A549 (cell line): Measurements from ENCODE around the gene C1orf105. TPM values are rescaled to one million over a fixed set of nuclear protein-coding genes. Genes with fewer than 3 reads are reported as not detected.

Experiments
- ATAC-seq, 2 experiments: fragments of 200-7000 bp in 1 of 2; fragments of >200 bp in 1 of 2; cut with Nextera tagmentation in 1 of 2; cut with Tn5 transposase in 1 of 2; 3 replicates each; pipeline versions ENCODE4 v1.8.0 to v1.9.1; 2018 to 2020; ENCODE audit warnings: mild to moderate bottlenecking in 1 of 2, moderate library complexity in 1 of 2
- CTCF ChIA-PET: fragments of 300-600 bp; sonication (Branson Sonifier 250); formaldehyde crosslinking; extraction: SDS; loops from one replicate; lab custom pipeline; 2021; ENCODE audit warnings: antibody characterized with exemption, inconsistent platforms; lab: Yijun Ruan, JAX
- POLR2A ChIA-PET: fragments of 350-600 bp; formaldehyde crosslinking; extraction: SDS; loops from one replicate; lab custom pipeline; 2021; ENCODE audit warnings: antibody characterized with exemption, inconsistent platforms; lab: Yijun Ruan, JAX
- DNase-seq, 2 experiments: peaks; one replicate each; pipeline versions ENCODE4 v3.0.0 to v3.0.0-alpha.2; 2011 to 2016; ENCODE audit warnings: low read depth in 1 of 2, low spot score in 1 of 2
- FAIRE-seq: peaks from 2 replicates; lab custom pipeline; 2011; peaks lifted over from hg19 to GRCh38; lab: Jason Lieb, UNC
- H3K27ac ChIP-seq, 2 experiments: fragments of >200 bp; sonication (Bioruptor Twin); formaldehyde crosslinking; 3 replicates each; pipeline ENCODE4 v1.5.1; 2016 to 2017
- H3K4me1 ChIP-seq: fragments of >200 bp; sonication (Bioruptor Twin); formaldehyde crosslinking; 3 replicates; pipeline ENCODE4 v1.6.1; 2016
- H3K4me2 ChIP-seq: fragments of >200 bp; sonication (Bioruptor Twin); formaldehyde crosslinking; 3 replicates; pipeline ENCODE4 v1.6.1; 2016
- H3K4me3 ChIP-seq: fragments of >200 bp; sonication (Bioruptor Twin); formaldehyde crosslinking; 3 replicates; pipeline ENCODE4 v1.5.1; 2016
- H3K9me3 ChIP-seq: fragments of >200 bp; sonication (Bioruptor Twin); formaldehyde crosslinking; 3 replicates; pipeline ENCODE4 v1.6.1; 2016
- ATOH8 ChIP-seq: fragments of 250-450 bp; sonication (Bioruptor Pico); IDR thresholded peaks from 2 replicates; pipeline ENCODE4 v1.5.0; 2020; ENCODE audit warnings: low read depth, mild to moderate bottlenecking, moderate library complexity
- CBX2 ChIP-seq: fragments of 200-600 bp; sonication (generic); IDR thresholded peaks from 2 replicates; pipeline ENCODE4 v1.6.1; 2016; ENCODE audit warnings: low read depth, mild to moderate bottlenecking, borderline replicate concordance
- CBX8 ChIP-seq: fragments of 200-600 bp; sonication (generic); IDR thresholded peaks from 2 replicates; pipeline ENCODE4 v1.6.1; 2016
- CHD4 ChIP-seq: fragments of 200-600 bp; sonication (generic); IDR thresholded peaks from 2 replicates; pipeline ENCODE4 v1.6.1; 2016; ENCODE audit warnings: antibody characterized with exemption, mild to moderate bottlenecking, borderline replicate concordance
- E2F6 ChIP-seq: IDR thresholded peaks from 2 replicates; pipeline ENCODE4 v1.6.1; 2012; ENCODE audit warnings: low read depth, borderline replicate concordance
- FOSL2 ChIP-seq, 2 experiments: fragments of 450-650 bp in 1 of 2; fragments of >200 bp in 1 of 2; sonication (Bioruptor Twin) in 1 of 2; formaldehyde crosslinking; IDR thresholded peaks; 2 replicates each; pipeline versions ENCODE4 v1.5.0 to v1.6.1; 2016 to 2020; ENCODE audit warnings: mild to moderate bottlenecking in 1 of 2, moderate library complexity in 1 of 2
- FOXS1 ChIP-seq: fragments of 250-450 bp; sonication (Bioruptor Pico); IDR thresholded peaks from 2 replicates; pipeline ENCODE4 v1.5.0; 2020; ENCODE audit warnings: mild to moderate bottlenecking, moderate library complexity
- HDAC2 ChIP-seq: fragments of 200-600 bp; sonication (generic); IDR thresholded peaks from 2 replicates; pipeline ENCODE4 v1.6.1; 2016
- HMGXB4 ChIP-seq: fragments of 250-450 bp; sonication (Bioruptor Pico); IDR thresholded peaks from 2 replicates; pipeline ENCODE4 v1.5.0; 2021; ENCODE audit warnings: mild to moderate bottlenecking, moderate library complexity, borderline replicate concordance
- HOXA7 ChIP-seq: fragments of 250-450 bp; sonication (Bioruptor Pico); IDR thresholded peaks from 2 replicates; pipeline ENCODE4 v1.5.0; 2020; ENCODE audit warnings: mild to moderate bottlenecking, moderate library complexity
- JUNB ChIP-seq: fragments of >200 bp; sonication (Bioruptor Twin); formaldehyde crosslinking; IDR thresholded peaks from 2 replicates; pipeline ENCODE4 v1.6.1; 2016
- MYC ChIP-seq: IDR thresholded peaks from 2 replicates; pipeline ENCODE4 v1.6.1; 2012; ENCODE audit warnings: mild to moderate bottlenecking, inconsistent platforms, low read length, improper control_type of control experiment, borderline replicate concordance
- NFE2L2 ChIP-seq: fragments of 150-350 bp; conservative IDR thresholded peaks from 2 replicates; pipeline ENCODE4 v1.6.1; 2014; ENCODE audit warnings: low read length
- NPAS2 ChIP-seq: fragments of 250-450 bp; sonication (Bioruptor Pico); IDR thresholded peaks from 2 replicates; pipeline ENCODE4 v1.8.0; 2022; ENCODE audit warnings: mild to moderate bottlenecking, moderate library complexity, borderline replicate concordance
- RAD21 ChIP-seq, 2 experiments: fragments of >200 bp in 1 of 2; sonication (Bioruptor Twin) in 1 of 2; formaldehyde crosslinking in 1 of 2; IDR thresholded peaks in 1 of 2; conservative IDR thresholded peaks in 1 of 2; 2 replicates in 1 of 2; 3 replicates in 1 of 2; pipeline ENCODE4 v1.6.1; 2012 to 2018; ENCODE audit warnings: inconsistent platforms in 1 of 2
- RFX5 ChIP-seq: fragments of 450-650 bp; IDR thresholded peaks from 2 replicates; pipeline ENCODE4 v1.7.1; 2014; ENCODE audit warnings: antibody characterized with exemption, mild to moderate bottlenecking, moderate library complexity
- RNF2 ChIP-seq: fragments of 200-600 bp; sonication (generic); IDR thresholded peaks from 2 replicates; pipeline ENCODE4 v1.6.1; 2016; ENCODE audit warnings: low read depth, mild to moderate bottlenecking, antibody characterized with exemption, moderate library complexity, borderline replicate concordance
- WGBS: methylation state at CpG from one replicate; pipeline ENCODE4 v1.1.6; 2017; ENCODE audit errors: missing lambda C conversion rate; 5-methylcytosine and 5-hydroxymethylcytosine counted together
- polyA plus RNA-seq, 4 experiments: library from polyadenylated mRNA; depleted of rRNA in 3 of 4; stranded (reverse); fragments of >200 nt; fragmentation: RNase III in 1 of 4; extraction: RNeasy Plus Mini Kit Qiagen cat#74134 plus additional on column Dnase treatment in 1 of 4; gene quantifications; 2 replicates in 3 of 4; 3 replicates in 1 of 4; pipeline ENCODE4 v1.2.3, GENCODE V29; 2011 to 2017
- TF ChIP-seq, protein P1 (sequence below): fragments of >200 bp; sonication (Bioruptor Twin); formaldehyde crosslinking; IDR thresholded peaks from 3 replicates; pipeline ENCODE4 v1.5.1; 2016
- TF ChIP-seq, protein P2 (sequence below): fragments of 450-650 bp; IDR thresholded peaks from 2 replicates; pipeline ENCODE4 v1.6.1; 2014; ENCODE audit warnings: antibody characterized with exemption

The C1orf105 gene
- polyA plus RNA-seq, 2 of the 4 experiments (the other 2 are of a cell fraction) = 0.40 TPM; not detected in 1

DNA sequence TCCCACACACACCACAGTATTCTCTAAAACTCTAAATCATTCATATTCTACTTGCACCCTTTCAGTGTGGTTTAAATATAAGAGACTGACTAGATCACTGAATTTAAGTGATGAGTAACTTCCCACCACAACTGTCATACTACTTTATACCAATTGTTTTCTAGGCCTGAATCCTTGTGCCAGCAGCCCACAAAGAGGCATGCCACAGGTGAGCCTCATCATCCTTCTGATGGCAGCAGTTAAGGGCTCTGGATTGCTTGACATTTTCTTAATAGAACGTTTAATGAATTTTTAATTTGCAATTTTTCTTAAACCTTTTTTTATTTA is 9.6 kb downstream of the C1orf105 start:
- no peak overlapping the region for H3K4me3 ChIP-seq
- TF ChIP-seq HOXA7 (no peak), E2F6 (no peak), NPAS2 (CRISPR knock-in tag) (no peak), FOSL2 (IDR thresholded peaks at IDR 0.05) (no peak), FOSL2 (CRISPR knock-in tag; IDR thresholded peaks at IDR 0.05) (no peak), NFE2L2 (no peak), JUNB (no peak), HMGXB4 (no peak), RFX5 (no peak), RAD21 (conservative IDR thresholded peaks at IDR 0.05 in 1 of 2, IDR thresholded peaks at IDR 0.05 in 1 of 2) (no peak)
- TF ChIP-seq, protein P1, sequence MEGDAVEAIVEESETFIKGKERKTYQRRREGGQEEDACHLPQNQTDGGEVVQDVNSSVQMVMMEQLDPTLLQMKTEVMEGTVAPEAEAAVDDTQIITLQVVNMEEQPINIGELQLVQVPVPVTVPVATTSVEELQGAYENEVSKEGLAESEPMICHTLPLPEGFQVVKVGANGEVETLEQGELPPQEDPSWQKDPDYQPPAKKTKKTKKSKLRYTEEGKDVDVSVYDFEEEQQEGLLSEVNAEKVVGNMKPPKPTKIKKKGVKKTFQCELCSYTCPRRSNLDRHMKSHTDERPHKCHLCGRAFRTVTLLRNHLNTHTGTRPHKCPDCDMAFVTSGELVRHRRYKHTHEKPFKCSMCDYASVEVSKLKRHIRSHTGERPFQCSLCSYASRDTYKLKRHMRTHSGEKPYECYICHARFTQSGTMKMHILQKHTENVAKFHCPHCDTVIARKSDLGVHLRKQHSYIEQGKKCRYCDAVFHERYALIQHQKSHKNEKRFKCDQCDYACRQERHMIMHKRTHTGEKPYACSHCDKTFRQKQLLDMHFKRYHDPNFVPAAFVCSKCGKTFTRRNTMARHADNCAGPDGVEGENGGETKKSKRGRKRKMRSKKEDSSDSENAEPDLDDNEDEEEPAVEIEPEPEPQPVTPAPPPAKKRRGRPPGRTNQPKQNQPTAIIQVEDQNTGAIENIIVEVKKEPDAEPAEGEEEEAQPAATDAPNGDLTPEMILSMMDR = no peak
- TF ChIP-seq, protein P2, sequence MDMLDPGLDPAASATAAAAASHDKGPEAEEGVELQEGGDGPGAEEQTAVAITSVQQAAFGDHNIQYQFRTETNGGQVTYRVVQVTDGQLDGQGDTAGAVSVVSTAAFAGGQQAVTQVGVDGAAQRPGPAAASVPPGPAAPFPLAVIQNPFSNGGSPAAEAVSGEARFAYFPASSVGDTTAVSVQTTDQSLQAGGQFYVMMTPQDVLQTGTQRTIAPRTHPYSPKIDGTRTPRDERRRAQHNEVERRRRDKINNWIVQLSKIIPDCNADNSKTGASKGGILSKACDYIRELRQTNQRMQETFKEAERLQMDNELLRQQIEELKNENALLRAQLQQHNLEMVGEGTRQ = no peak
- TF ChIP-seq, all 56 proteins: peak for 0
- POLR2A ChIA-PET = no interaction called here
- no peaks in the 10 kb centered on the region for H3K4me1 ChIP-seq
- CTCF ChIA-PET = interaction anchor here (0.6 to 4.1 kb wide), 26 partner anchors 11 to 785 kb away, joined by 3 to 32 read pairs (median 3); partner anchors contain the start of gene PIGC
- no peak overlapping the region for H3K27ac ChIP-seq
- WGBS = 39% methylated on average over 1 of the region's 1 CpG
- no peaks in the 10 kb centered on the region for H3K9me3 ChIP-seq
- DNase-seq = no peak
- H3K4me2 ChIP-seq = no peak overlapping the region
- FAIRE-seq = no peak
- ATAC-seq = no peak

GRCh38 chr1:172431204-172431603 is 10.7 kb downstream of the C1orf105 start:
- ChIA-PET POLR2A (no interaction called here), CTCF (interaction anchor here (0.5 to 4.1 kb wide), 5 partner anchors 13 to 520 kb away, joined by 3 to 32 read pairs (median 4); no protein-coding TSS in a partner anchor)

More at GRCh38 chr1:172431204-172431603, 10.7 kb downstream of the C1orf105 start:
- ATAC-seq = no peak
- no peak overlapping the region for H3K27ac ChIP-seq
- no peak overlapping the region for H3K4me2 ChIP-seq
- no peak for DNase-seq
- no peak for FAIRE-seq
- no peak for TF ChIP-seq NPAS2 (CRISPR knock-in tag)
- TF ChIP-seq MYC = no peak
- TF ChIP-seq, protein P1 = no peak
- no peak for TF ChIP-seq FOSL2 (IDR thresholded peaks at IDR 0.05)
- TF ChIP-seq FOSL2 (CRISPR knock-in tag; IDR thresholded peaks at IDR 0.05) = no peak
- TF ChIP-seq ATOH8 = no peak
- no peak for TF ChIP-seq JUNB
- TF ChIP-seq CBX2 = no peak
- TF ChIP-seq FOXS1 (CRISPR knock-in tag) = no peak
- no peak for TF ChIP-seq HDAC2
- no peak for TF ChIP-seq CBX8
- TF ChIP-seq CHD4 = no peak
- TF ChIP-seq HMGXB4 = no peak
- no peak for TF ChIP-seq RNF2
- no peaks in the 10 kb centered on the region for H3K4me1 ChIP-seq
- WGBS = 75% methylated on average over 2 of the region's 2 CpGs
- no peak overlapping the region for H3K4me3 ChIP-seq
- H3K9me3 ChIP-seq = no peaks in the 10 kb centered on the region
